Measurements from ENCODE around the gene TUT4. TPM values are rescaled to one million over a fixed set of nuclear protein-coding genes. Genes with fewer than 3 reads are reported as not detected.
A peak's percentile ranks its signal among the peaks of the same experiment; 100 is the strongest.

TUT4 gene
- total RNA-seq, 2 donors from 2014 or later: 50.7 to 85.8 TPM

DNA sequence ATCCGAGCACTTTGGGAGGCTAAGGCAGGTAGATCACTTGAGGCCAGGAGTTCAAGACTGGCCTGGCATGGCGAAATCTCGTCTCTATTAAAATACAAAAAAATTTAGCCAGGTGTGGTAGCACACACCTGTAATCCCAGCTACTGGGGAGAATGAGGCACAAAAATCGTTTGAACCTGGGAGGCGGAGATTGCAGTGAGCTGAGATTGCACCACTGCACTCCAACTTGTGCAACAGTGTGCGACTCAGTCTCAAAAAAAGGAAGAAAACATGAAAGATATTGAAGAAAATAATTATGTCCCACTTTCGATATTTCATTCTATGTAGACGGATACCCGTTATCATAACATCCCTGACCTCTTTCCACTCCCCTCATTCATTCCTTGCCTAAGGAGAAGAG, 19.2 kb downstream of the TUT4 start:
- Mint-ChIP-seq H3K4me1 (ENCODE audit: low read depth in 2 of 2) (peaks cover 19 to 26% of the 10 kb centered on the region in 2 donors), H3K36me3 (peaks cover 4% of the 10 kb centered on the region), H3K9me3 (no peaks in the 10 kb centered on the region), H3K27ac (peak overlapping the region; percentile 24 to 34), H3K4me3 (no peak overlapping the region), H3K27me3 (no peaks in the 10 kb centered on the region)
- ATAC-seq (no peak), DNase-seq (ENCODE audit: low spot score) (no peak)

DNA sequence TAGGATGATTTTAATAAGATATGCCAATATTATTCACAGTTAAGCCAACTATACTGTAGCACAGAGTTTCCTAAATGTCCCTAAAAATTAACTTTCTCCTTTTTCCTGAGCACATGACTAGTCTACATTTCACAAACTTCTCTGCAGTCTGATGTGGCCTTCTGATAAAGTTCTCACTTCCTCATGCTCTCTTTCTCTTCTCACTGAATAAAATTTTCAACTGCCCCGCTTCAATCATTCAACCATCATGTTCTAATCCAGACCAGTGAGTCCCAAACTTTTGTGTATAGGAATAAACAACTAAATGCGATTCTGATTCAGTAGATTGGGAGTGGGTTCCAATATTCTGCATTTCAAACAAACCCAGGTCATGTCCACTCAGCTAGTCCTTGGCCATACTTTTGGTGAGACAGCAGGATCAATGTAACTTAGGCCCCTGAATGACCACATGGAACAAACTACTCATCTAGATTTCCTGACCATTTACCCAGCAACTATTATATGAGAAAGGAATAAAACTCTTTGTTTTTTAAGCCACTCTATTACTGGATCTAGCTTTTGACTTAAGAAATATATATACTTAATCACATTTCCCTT, 20.1 kb downstream of the TUT4 start:
- H3K36me3 Mint-ChIP-seq: peaks cover 4% of the 10 kb centered on the region
- no peaks in the 10 kb centered on the region for H3K27me3 Mint-ChIP-seq
- no peaks in the 10 kb centered on the region for H3K9me3 Mint-ChIP-seq
- no peak overlapping the region for H3K4me3 Mint-ChIP-seq
- ATAC-seq: no peak
- peak overlapping the region; percentile 24 to 62 for H3K27ac Mint-ChIP-seq
- no peak for DNase-seq (ENCODE audit: low spot score)
- peaks cover 18 to 25% of the 10 kb centered on the region in 2 donors for H3K4me1 Mint-ChIP-seq (ENCODE audit: low read depth in 2 of 2)

DNA sequence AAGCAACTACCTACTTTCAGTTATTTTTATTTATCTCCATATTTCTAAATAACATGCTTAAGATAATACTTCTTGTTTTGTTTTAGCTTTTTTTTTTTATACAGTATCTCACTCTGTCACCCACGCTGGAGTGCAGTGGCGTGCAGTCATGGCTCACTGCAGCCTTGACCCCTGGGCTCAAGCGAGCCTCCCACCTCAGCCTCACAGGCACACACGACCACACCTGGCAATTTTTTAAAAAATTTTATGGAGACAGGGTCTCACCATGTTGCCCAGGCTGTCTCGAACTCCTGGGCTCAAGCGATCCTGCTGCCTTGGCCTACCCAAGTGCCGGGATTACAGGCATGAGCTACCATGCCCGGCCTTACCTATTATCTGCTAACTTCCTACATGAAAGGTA, 20.6 kb downstream of the TUT4 start:
- Mint-ChIP-seq H3K4me3 (no peak overlapping the region), H3K27ac (peak overlapping the region; percentile 24 to 62), H3K4me1 (ENCODE audit: low read depth in 2 of 2) (peaks cover 14 to 21% of the 10 kb centered on the region in 2 donors), H3K9me3 (no peaks in the 10 kb centered on the region), H3K36me3 (peaks cover 4% of the 10 kb centered on the region), H3K27me3 (no peaks in the 10 kb centered on the region)
- DNase-seq (ENCODE audit: low spot score) (no peak), ATAC-seq (no peak)

DNA sequence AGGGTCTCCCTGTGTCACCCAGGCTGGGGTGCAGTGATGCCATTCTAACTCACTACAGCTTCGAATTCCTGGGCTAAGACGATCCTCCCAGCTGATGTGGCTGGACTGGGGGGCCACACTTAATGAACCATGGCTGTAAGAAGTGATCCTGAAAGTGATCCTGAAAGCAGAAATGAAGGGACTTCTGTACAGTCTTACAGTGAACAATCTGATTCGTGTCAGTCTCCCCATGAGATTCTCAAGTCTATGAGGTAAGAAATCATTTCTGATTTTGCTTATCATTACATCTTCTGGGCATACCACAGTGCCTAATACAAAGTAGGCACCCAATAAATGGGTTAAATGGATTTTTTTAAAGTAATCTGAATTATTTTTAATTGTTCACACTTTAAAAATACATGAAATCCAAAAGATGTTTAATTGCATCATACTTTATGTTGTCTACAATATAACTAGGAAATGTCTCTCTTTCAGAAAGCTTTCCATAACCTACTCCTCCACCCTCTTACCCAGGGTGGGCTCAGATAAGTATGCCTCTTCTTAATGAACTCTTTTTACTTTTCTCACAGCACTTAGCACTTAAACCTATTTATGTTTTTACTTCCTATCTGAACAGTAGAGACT, 21.5 kb downstream of the TUT4 start:
- DNase-seq (ENCODE audit: low spot score) (no peak), ATAC-seq (no peak)
- H3K9me3 Mint-ChIP-seq: no peaks in the 10 kb centered on the region
- no peak overlapping the region for H3K27ac Mint-ChIP-seq
- H3K4me1 Mint-ChIP-seq (ENCODE audit: low read depth in 2 of 2): peaks cover 11 to 19% of the 10 kb centered on the region in 2 donors
- no peaks in the 10 kb centered on the region for H3K27me3 Mint-ChIP-seq
- H3K4me3 Mint-ChIP-seq: no peak overlapping the region
- peaks cover 4% of the 10 kb centered on the region for H3K36me3 Mint-ChIP-seq

DNA sequence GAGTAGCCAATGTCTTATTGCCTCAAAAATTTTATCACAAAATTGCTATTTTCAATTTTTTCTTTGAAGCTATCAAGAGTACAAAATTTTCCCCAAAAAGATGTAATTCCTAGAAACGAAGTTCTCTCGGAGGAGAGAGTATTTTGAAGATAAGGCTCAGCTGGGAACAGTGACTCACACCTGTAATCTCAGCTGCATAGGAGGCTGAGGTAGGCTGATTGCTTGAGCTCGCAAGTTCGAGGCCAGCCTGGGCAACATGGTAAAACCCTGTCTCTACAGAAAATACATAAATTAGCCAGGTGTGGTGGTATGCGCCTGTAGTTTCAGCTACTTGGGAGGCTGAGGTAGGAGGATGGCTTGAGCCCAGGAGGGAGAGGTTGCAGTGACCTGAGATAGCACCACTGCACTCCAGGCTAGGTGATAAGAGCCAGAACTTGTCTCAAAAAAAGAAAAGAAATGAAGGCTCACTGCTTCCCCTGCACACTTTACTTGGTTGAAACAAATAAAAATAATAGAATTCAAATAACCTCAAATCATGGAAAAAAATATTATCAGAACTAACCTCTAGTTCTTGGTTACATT, 22.2 kb downstream of the TUT4 start:
- peaks cover 6% of the 10 kb centered on the region for H3K36me3 Mint-ChIP-seq
- H3K27me3 Mint-ChIP-seq: no peaks in the 10 kb centered on the region
- ATAC-seq: no peak
- no peak overlapping the region for H3K4me3 Mint-ChIP-seq
- no peak for DNase-seq (ENCODE audit: low spot score)
- H3K9me3 Mint-ChIP-seq: no peaks in the 10 kb centered on the region
- peaks cover 11 to 19% of the 10 kb centered on the region in 2 donors for H3K4me1 Mint-ChIP-seq (ENCODE audit: low read depth in 2 of 2)
- H3K27ac Mint-ChIP-seq: no peak overlapping the region

DNA sequence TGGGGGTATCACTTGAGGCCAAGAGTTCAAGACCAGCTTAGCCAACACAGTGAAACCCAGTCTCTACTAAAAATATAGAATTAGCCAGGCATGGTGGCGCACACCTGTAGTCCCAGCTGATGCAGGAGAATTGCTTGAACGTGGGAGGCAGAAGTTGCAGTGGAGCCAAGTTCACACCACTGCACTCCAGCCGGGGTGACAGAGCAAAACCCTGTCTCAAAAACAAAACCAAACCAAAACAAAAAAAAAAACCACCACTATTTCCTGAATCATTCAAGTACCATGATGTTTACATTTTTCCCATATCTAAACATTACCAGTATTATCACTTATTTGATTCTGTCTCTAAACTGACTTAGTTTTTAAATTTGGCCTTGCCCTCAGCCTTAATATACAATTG, 29.5 kb downstream of the TUT4 start:
- H3K27me3 Mint-ChIP-seq: no peaks in the 10 kb centered on the region
- peaks cover 12% of the 10 kb centered on the region for H3K36me3 Mint-ChIP-seq
- H3K4me3 Mint-ChIP-seq: no peak overlapping the region
- H3K27ac Mint-ChIP-seq: no peak overlapping the region
- H3K9me3 Mint-ChIP-seq: no peaks in the 10 kb centered on the region
- H3K4me1 Mint-ChIP-seq (ENCODE audit: low read depth in 2 of 2): peaks cover 8 to 16% of the 10 kb centered on the region in 2 donors
- DNase-seq (ENCODE audit: low spot score) (no peak), ATAC-seq (no peak)

DNA sequence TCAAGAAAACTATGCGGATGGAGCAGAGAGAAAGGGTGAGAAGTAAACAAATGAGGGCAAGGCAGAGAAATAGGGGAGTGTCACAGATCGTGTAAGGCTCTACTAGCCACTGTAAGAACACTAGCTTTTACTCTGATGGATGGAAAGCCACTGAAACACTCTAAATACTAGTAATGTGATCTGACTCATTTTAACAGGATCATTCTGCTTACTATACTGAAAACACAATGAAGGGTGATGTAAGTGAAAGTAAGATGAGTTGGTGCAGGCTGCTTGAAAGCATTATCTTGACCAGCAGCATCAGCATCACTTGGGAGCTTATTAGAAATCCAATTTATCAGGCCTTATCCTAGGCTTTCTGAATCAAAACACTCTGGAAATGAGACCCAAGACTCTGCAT, 32.7 kb downstream of the TUT4 start:
- DNase-seq (ENCODE audit: low spot score) (no peak), ATAC-seq (peak in 1 of 2 donors; percentile 79)
- Mint-ChIP-seq H3K36me3 (peaks cover 11% of the 10 kb centered on the region), H3K27me3 (no peaks in the 10 kb centered on the region), H3K4me1 (ENCODE audit: low read depth in 2 of 2) (peaks cover 9 to 16% of the 10 kb centered on the region in 2 donors), H3K27ac (peak overlapping the region in 1 of 2 donors; percentile 17), H3K4me3 (no peak overlapping the region), H3K9me3 (no peaks in the 10 kb centered on the region)

DNA sequence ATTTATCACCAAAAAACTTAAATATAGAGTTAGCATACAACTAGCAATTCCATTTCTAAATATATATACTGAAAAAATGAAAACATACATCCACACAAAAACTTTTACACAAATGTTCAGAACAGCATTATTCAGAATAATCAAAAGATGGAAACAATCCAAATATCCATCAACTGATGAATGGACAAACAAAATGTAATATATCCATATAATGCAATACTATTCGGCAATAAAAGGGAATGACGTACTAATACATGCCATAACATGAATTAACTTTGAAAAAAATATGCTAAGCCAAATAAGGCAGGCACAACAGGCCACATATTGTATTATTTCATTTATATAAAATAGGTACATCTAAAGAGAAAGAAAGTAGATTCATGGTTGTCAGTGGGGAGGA, 33.9 kb downstream of the TUT4 start:
- Mint-ChIP-seq H3K4me3 (no peak overlapping the region), H3K9me3 (no peaks in the 10 kb centered on the region), H3K27ac (peak overlapping the region in 1 of 2 donors; percentile 19), H3K27me3 (no peaks in the 10 kb centered on the region), H3K36me3 (peaks cover 5% of the 10 kb centered on the region), H3K4me1 (ENCODE audit: low read depth in 2 of 2) (peaks cover 9 to 10% of the 10 kb centered on the region in 2 donors)
- DNase-seq (ENCODE audit: low spot score) (no peak), ATAC-seq (no peak)

DNA sequence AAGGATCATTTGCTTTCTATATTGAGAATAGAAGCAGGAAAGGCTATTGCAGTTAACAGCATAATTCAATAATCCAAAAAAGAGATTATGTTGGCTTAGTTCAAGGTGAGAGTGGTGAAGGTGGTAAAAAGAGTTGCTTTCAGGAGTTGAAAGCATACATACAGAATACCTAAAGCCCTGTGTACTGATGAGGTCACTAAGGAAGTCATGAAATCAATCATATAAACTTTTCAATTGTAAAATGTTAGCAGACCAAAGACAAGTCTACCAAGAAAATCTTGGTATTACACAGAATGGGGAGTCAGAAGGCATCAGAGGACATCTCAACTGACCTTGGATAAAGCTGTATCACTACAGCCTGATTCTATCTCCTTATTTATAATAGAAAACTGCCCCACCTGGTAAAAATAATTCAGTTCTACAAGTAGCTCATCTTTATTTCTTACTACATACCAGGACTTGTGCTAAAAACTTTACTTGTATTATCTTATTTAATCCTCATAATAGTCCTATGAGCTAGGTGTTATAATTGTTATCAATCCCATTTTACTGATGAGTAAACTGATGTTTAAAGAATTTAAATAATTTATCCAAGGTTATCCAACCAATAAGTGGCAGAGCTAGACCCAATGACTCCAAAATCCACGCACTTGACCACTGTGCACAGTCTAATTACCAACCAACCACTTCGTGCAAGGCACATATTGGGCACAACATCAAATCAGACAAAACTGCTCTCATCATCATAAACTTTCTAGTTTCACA, 40.9 kb downstream of the TUT4 start:
- ATAC-seq (peak in 1 of 2 donors; percentile 70), DNase-seq (ENCODE audit: low spot score) (no peak)
- no peak overlapping the region for H3K27ac Mint-ChIP-seq
- peaks cover 0 to 15% of the 10 kb centered on the region in 2 donors for H3K4me1 Mint-ChIP-seq (ENCODE audit: low read depth in 2 of 2)
- no peaks in the 10 kb centered on the region for H3K27me3 Mint-ChIP-seq
- H3K36me3 Mint-ChIP-seq: peaks cover 16% of the 10 kb centered on the region
- no peaks in the 10 kb centered on the region for H3K9me3 Mint-ChIP-seq
- H3K4me3 Mint-ChIP-seq: no peak overlapping the region

DNA sequence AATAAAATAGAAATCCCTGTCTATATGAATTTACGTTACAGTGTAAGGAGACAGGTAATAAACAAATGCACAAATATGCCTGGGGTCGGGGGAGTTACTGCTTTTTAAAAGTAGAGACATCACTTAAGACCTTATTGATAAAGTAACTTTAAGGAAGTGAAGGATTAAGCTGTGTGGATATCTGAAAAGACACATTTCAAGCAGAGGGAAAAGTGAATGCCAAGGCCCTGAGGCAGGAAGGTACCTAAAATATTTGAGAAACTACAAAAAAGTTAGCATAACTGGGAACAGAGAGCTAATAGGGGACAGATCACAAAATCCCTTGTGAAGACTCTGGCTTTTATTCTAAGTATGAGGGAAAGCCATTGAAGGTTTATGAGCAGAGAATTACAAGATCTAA, 41.5 kb downstream of the TUT4 start:
- Mint-ChIP-seq H3K27ac (no peak overlapping the region), H3K9me3 (no peaks in the 10 kb centered on the region), H3K36me3 (peaks cover 21% of the 10 kb centered on the region), H3K4me1 (ENCODE audit: low read depth in 2 of 2) (peaks cover 0 to 15% of the 10 kb centered on the region in 2 donors), H3K4me3 (no peak overlapping the region), H3K27me3 (no peaks in the 10 kb centered on the region)
- DNase-seq (ENCODE audit: low spot score) (no peak), ATAC-seq (no peak)

DNA sequence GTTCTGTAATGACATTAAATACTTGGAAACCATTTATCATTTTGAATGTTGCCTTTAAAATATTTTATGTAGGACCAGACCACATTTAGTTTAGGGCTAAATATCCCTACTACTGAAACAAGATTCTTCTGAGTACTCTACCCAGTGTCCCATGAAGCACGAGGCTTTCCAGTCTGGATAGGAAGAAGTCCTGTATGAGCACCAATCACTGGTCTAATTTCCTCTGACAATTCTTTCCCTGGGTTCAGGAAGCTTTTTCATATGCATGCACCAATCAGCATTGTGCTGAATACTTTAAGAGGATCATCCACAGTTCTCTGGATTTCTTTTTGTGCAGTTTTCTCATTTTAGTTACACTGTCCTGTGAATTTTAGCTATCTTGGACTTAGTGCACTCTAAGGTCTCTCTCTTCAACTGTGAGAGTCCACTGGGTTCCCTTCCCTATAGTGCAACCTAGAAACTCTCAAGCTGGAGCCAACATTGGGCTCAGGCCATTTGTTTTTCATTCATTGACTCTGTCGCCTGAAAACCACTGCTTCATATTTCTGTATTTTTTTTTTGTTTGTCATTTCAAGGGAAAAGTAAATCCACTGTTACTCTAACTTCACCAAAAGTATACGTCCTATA, 45.9 kb downstream of the TUT4 start:
- Mint-ChIP-seq H3K27ac (no peak overlapping the region), H3K4me1 (ENCODE audit: low read depth in 2 of 2) (peaks cover 11 to 20% of the 10 kb centered on the region in 2 donors)

DNA sequence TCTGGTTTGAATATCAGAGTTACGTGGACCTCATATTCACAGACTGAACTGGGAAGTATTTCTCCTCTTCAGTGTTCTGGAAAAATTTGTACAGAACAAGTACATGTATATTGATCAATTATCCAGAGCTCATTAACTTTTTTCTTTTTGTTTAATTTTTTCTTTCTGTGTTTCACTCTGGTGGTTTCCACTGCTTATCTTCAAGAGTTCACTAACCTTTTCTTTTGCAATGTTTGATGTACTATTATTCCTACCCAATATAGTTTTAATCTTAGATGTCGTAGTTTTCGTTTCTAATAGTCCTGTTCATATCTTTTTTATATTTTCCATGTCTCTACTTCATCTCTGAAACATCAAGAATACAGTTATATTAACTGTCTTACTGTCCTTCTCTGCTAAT, 46.5 kb downstream of the TUT4 start:
- H3K27ac Mint-ChIP-seq: no peak overlapping the region
- H3K9me3 Mint-ChIP-seq: no peaks in the 10 kb centered on the region
- H3K36me3 Mint-ChIP-seq: peaks cover 12% of the 10 kb centered on the region
- no peak for ATAC-seq
- no peak overlapping the region for H3K4me3 Mint-ChIP-seq
- no peaks in the 10 kb centered on the region for H3K27me3 Mint-ChIP-seq
- DNase-seq (ENCODE audit: low spot score): no peak
- H3K4me1 Mint-ChIP-seq (ENCODE audit: low read depth in 2 of 2): peaks cover 13 to 14% of the 10 kb centered on the region in 2 donors

More for the DNA sequence above, 45.9 kb downstream of the TUT4 start:
- DNase-seq (ENCODE audit: low spot score) (no peak), ATAC-seq (no peak)
- Mint-ChIP-seq H3K9me3 (no peaks in the 10 kb centered on the region), H3K27me3 (no peaks in the 10 kb centered on the region), H3K4me3 (no peak overlapping the region), H3K36me3 (peaks cover 12% of the 10 kb centered on the region)

DNA sequence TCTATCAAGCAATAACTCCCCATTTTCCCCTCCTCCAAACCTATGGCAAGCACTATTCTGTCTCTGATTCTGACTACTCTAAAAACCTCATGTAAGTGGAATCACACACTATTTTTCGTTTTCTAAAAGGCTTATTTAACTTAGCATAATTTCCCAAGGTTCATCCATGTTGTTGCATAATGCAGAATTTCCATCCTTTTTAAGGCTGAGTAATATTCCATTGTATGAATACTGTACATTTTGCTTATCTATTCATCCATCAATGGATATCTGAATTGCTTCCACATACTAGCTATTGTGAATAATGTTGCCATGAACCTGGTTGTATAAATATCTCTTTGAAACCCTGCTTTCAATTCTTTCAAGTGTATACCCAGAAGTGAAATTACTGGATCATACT, 48.2 kb downstream of the TUT4 start:
- no peaks in the 10 kb centered on the region for H3K9me3 Mint-ChIP-seq
- no peak for DNase-seq (ENCODE audit: low spot score)
- no peaks in the 10 kb centered on the region for H3K27me3 Mint-ChIP-seq
- H3K4me1 Mint-ChIP-seq (ENCODE audit: low read depth in 2 of 2): peaks cover 10 to 14% of the 10 kb centered on the region in 2 donors
- H3K4me3 Mint-ChIP-seq: no peak overlapping the region
- no peak overlapping the region for H3K27ac Mint-ChIP-seq
- ATAC-seq: no peak
- peaks cover 12% of the 10 kb centered on the region for H3K36me3 Mint-ChIP-seq
